SK-N-SH treated with all-trans-retinoic acid at 6 μM for 48 hours (cell line): ENCODE data around the gene ABL2.

Experiments
- ATAC-seq: fragments of 200-7000 bp; cut with Tn5 transposase; 3 replicates; pipeline ENCODE4 v1.9.1; 2020; ENCODE audit warnings: mild to moderate bottlenecking, moderate library complexity
- ARNTL ChIP-seq: fragments of 450-650 bp; formaldehyde crosslinking; IDR thresholded peaks from 2 replicates; pipeline ENCODE4 v1.5.0; 2020; ENCODE audit warnings: low read depth, mild to moderate bottlenecking, moderate library complexity, borderline replicate concordance
- CREB5 ChIP-seq: fragments of 250-450 bp; sonication (Bioruptor Pico); IDR thresholded peaks from 2 replicates; pipeline ENCODE4 v1.5.1; 2020; ENCODE audit warnings: low read depth, mild to moderate bottlenecking, moderate library complexity
- CSRNP3 ChIP-seq: fragments of 250-450 bp; sonication (Bioruptor Pico); IDR thresholded peaks from 2 replicates; pipeline ENCODE4 v1.5.1; 2021; ENCODE audit warnings: mild to moderate bottlenecking, moderate library complexity
- GLIS3 ChIP-seq: fragments of 250-450 bp; sonication (Bioruptor Pico); IDR thresholded peaks from 2 replicates; pipeline ENCODE4 v1.5.0; 2020; ENCODE audit warnings: mild to moderate bottlenecking, moderate library complexity
- ISL1 ChIP-seq: fragments of 250-450 bp; sonication (Bioruptor Pico); IDR thresholded peaks from 2 replicates; pipeline ENCODE4 v2.1.2; 2022; ENCODE audit warnings: mild to moderate bottlenecking, moderate library complexity
- OSR1 ChIP-seq: fragments of 250-450 bp; sonication (Bioruptor Pico); IDR thresholded peaks from 2 replicates; pipeline ENCODE4 v1.8.0; 2022; ENCODE audit warnings: moderate library complexity, mild to moderate bottlenecking, inconsistent platforms
- PATZ1 ChIP-seq: fragments of 250-450 bp; sonication (Bioruptor Pico); IDR thresholded peaks from 2 replicates; pipeline ENCODE4 v1.8.0; 2020; ENCODE audit warnings: mild to moderate bottlenecking, moderate library complexity, borderline replicate concordance
- PPARA ChIP-seq: fragments of 250-450 bp; sonication (Bioruptor Pico); IDR thresholded peaks from 2 replicates; pipeline ENCODE4 v1.5.0; 2020; ENCODE audit warnings: mild to moderate bottlenecking, borderline replicate concordance
- SNAI2 ChIP-seq: fragments of 250-450 bp; sonication (Bioruptor Pico); IDR thresholded peaks from 2 replicates; pipeline ENCODE4 v1.5.0; 2020; ENCODE audit warnings: mild to moderate bottlenecking, moderate library complexity
- TOX ChIP-seq: fragments of 250-450 bp; sonication (Bioruptor Pico); IDR thresholded peaks from 2 replicates; pipeline ENCODE4 v1.8.0; 2021; ENCODE audit warnings: mild to moderate bottlenecking, moderate library complexity, borderline replicate concordance
- ZC3H10 ChIP-seq: fragments of 250-450 bp; sonication (Bioruptor Pico); IDR thresholded peaks from 2 replicates; pipeline ENCODE4 v1.5.1; 2021; ENCODE audit warnings: mild to moderate bottlenecking, moderate library complexity
- ZFP3 ChIP-seq: fragments of 250-450 bp; sonication (Bioruptor Pico); IDR thresholded peaks from 2 replicates; pipeline ENCODE4 v1.5.0; 2020; ENCODE audit warnings: mild to moderate bottlenecking, moderate library complexity
- ZFP30 ChIP-seq: fragments of 450-650 bp; formaldehyde crosslinking; IDR thresholded peaks from 2 replicates; pipeline ENCODE4 v1.5.0; 2022; ENCODE audit warnings: mild to moderate bottlenecking, moderate library complexity
- ZNF565 ChIP-seq: fragments of 450-650 bp; formaldehyde crosslinking; conservative IDR thresholded peaks from 2 replicates; pipeline ENCODE4 v1.5.0; 2020; ENCODE audit warnings: low read depth, mild to moderate bottlenecking, moderate library complexity
- ZNF8 ChIP-seq: fragments of 450-650 bp; formaldehyde crosslinking; IDR thresholded peaks from 2 replicates; pipeline ENCODE4 v1.5.0; 2020; ENCODE audit warnings: mild to moderate bottlenecking, moderate library complexity
- TF ChIP-seq, protein P1 (sequence below): fragments of 250-450 bp; sonication (Bioruptor Pico); IDR thresholded peaks from 2 replicates; pipeline ENCODE4 v1.8.0; 2021; ENCODE audit warnings: low read depth, mild to moderate bottlenecking, moderate library complexity, borderline replicate concordance
- TF ChIP-seq, protein P2 (sequence below): fragments of 250-450 bp; sonication (Bioruptor Pico); IDR thresholded peaks from 2 replicates; pipeline ENCODE4 v1.5.0; 2020; ENCODE audit warnings: mild to moderate bottlenecking, moderate library complexity

ABL2 gene

GRCh38 chr1:179167418-179167777 lies 62.1 kb downstream of the ABL2 start:
- TF ChIP-seq ISL1 (CRISPR knock-in tag) (no peak), ZNF8 (no peak), ZNF565 (no peak), ZFP3 (no peak), OSR1 (no peak), CSRNP3 (CRISPR knock-in tag) (no peak), GLIS3 (CRISPR knock-in tag) (no peak), TOX (CRISPR knock-in tag) (no peak), ZFP30 (CRISPR knock-in tag) (no peak), PATZ1 (no peak)
- no peak for ATAC-seq

- peak; percentile 79 for ATAC-seq
- no peak; the same call in 1 of the 2 replicates for TF ChIP-seq PATZ1
- TF ChIP-seq, protein P1, sequence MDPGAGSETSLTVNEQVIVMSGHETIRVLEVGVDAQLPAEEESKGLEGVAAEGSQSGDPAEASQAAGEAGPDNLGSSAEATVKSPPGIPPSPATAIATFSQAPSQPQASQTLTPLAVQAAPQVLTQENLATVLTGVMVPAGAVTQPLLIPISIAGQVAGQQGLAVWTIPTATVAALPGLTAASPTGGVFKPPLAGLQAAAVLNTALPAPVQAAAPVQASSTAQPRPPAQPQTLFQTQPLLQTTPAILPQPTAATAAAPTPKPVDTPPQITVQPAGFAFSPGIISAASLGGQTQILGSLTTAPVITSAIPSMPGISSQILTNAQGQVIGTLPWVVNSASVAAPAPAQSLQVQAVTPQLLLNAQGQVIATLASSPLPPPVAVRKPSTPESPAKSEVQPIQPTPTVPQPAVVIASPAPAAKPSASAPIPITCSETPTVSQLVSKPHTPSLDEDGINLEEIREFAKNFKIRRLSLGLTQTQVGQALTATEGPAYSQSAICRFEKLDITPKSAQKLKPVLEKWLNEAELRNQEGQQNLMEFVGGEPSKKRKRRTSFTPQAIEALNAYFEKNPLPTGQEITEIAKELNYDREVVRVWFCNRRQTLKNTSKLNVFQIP (CRISPR knock-in tag), result no peak
- no peak for TF ChIP-seq ARNTL (CRISPR knock-in tag)
- TF ChIP-seq CSRNP3 (CRISPR knock-in tag), result no peak
- no peak for TF ChIP-seq OSR1
- peak; percentile 9; the same call in 1 of the 2 replicates for TF ChIP-seq TOX (CRISPR knock-in tag)
These were observed 62.6 kb downstream of the ABL2 start for GRCh38 chr1:179166663-179167417.

- ATAC-seq, result no peak; the same call in 2 of the 3 replicates
- TF ChIP-seq CREB5 (CRISPR knock-in tag), result no peak
- TF ChIP-seq PPARA (CRISPR knock-in tag), result no peak
- no peak for TF ChIP-seq OSR1
- TF ChIP-seq SNAI2, result no peak
- TF ChIP-seq ZC3H10 (CRISPR knock-in tag), result no peak
- TF ChIP-seq, protein P2, sequence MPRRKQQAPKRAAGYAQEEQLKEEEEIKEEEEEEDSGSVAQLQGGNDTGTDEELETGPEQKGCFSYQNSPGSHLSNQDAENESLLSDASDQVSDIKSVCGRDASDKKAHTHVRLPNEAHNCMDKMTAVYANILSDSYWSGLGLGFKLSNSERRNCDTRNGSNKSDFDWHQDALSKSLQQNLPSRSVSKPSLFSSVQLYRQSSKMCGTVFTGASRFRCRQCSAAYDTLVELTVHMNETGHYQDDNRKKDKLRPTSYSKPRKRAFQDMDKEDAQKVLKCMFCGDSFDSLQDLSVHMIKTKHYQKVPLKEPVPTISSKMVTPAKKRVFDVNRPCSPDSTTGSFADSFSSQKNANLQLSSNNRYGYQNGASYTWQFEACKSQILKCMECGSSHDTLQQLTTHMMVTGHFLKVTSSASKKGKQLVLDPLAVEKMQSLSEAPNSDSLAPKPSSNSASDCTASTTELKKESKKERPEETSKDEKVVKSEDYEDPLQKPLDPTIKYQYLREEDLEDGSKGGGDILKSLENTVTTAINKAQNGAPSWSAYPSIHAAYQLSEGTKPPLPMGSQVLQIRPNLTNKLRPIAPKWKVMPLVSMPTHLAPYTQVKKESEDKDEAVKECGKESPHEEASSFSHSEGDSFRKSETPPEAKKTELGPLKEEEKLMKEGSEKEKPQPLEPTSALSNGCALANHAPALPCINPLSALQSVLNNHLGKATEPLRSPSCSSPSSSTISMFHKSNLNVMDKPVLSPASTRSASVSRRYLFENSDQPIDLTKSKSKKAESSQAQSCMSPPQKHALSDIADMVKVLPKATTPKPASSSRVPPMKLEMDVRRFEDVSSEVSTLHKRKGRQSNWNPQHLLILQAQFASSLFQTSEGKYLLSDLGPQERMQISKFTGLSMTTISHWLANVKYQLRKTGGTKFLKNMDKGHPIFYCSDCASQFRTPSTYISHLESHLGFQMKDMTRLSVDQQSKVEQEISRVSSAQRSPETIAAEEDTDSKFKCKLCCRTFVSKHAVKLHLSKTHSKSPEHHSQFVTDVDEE, result no peak
- no peak for TF ChIP-seq CSRNP3 (CRISPR knock-in tag)
These were observed 65.0 kb downstream of the ABL2 start for GRCh38 chr1:179164494-179164893.
